ENCODE measurements around the gene RAB6A.
"Not testable (repeated sequence)": the region's sequence is repeated elsewhere in the genome, so short reads cannot be mapped to it uniquely, and the experiment has no call there.

Gene RAB6A

GRCh38 chr11:73766763-73767162 is 5.9 kb upstream of the RAB6A start:
- DNase-seq (ENCODE audit: low read depth in 2 of 2, low spot score in 1 of 2) = no peak

- DNase-seq (ENCODE audit: low read depth in 2 of 2, low spot score in 1 of 2) = no peak
Observed at GRCh38 chr11:73762732-73763131, 1.9 kb upstream of the RAB6A start.

GRCh38 chr11:73761403-73761945 is 600 bp upstream of the RAB6A start:
- DNase-seq (ENCODE audit: low read depth in 2 of 2, low spot score in 1 of 2) = no peak

- DNase-seq (ENCODE audit: low read depth in 2 of 2, low spot score in 1 of 2) = no peak
Observed at GRCh38 chr11:73760135-73760678, 667 bp downstream of the RAB6A start.

- DNase-seq (ENCODE audit: low read depth in 2 of 2, low spot score in 1 of 2) = no peak
Observed at GRCh38 chr11:73759610-73760134, 1.2 kb downstream of the RAB6A start.

- DNase-seq (ENCODE audit: low read depth in 2 of 2, low spot score in 1 of 2) = no peak
Observed at GRCh38 chr11:73758451-73758850, 2.4 kb downstream of the RAB6A start.

GRCh38 chr11:73757598-73757997 is 3.3 kb downstream of the RAB6A start:
- no peak for DNase-seq (ENCODE audit: low read depth in 2 of 2, low spot score in 1 of 2)

GRCh38 chr11:73755670-73756069 is 5.2 kb downstream of the RAB6A start:
- DNase-seq (ENCODE audit: low read depth in 2 of 2, low spot score in 1 of 2) = no peak

GRCh38 chr11:73753938-73754337 is 6.9 kb downstream of the RAB6A start:
- DNase-seq (ENCODE audit: low read depth in 2 of 2, low spot score in 1 of 2) = no peak

- no peak for DNase-seq (ENCODE audit: low read depth in 2 of 2, low spot score in 1 of 2)
Observed at GRCh38 chr11:73752903-73753302, 8.0 kb downstream of the RAB6A start.

GRCh38 chr11:73752216-73752867 is 8.5 kb downstream of the RAB6A start:
- DNase-seq (ENCODE audit: low read depth in 2 of 2, low spot score in 1 of 2) = no peak

GRCh38 chr11:73750862-73751261 is 10.0 kb downstream of the RAB6A start:
- DNase-seq (ENCODE audit: low read depth in 2 of 2, low spot score in 1 of 2) = not testable (repeated sequence)

GRCh38 chr11:73750228-73750627 is 10.6 kb downstream of the RAB6A start:
- no peak for DNase-seq (ENCODE audit: low read depth in 2 of 2, low spot score in 1 of 2)

GRCh38 chr11:73749118-73749517 is 11.8 kb downstream of the RAB6A start:
- no peak for DNase-seq (ENCODE audit: low read depth in 2 of 2, low spot score in 1 of 2)

GRCh38 chr11:73748300-73748699 is 12.6 kb downstream of the RAB6A start:
- no peak for DNase-seq (ENCODE audit: low read depth in 2 of 2, low spot score in 1 of 2)

- no peak for DNase-seq (ENCODE audit: low read depth in 2 of 2, low spot score in 1 of 2)
Observed at GRCh38 chr11:73747762-73748161, 13.1 kb downstream of the RAB6A start.

- DNase-seq (ENCODE audit: low read depth in 2 of 2, low spot score in 1 of 2) = no peak
Observed at GRCh38 chr11:73746701-73747100, 14.2 kb downstream of the RAB6A start.

- no peak for DNase-seq (ENCODE audit: low read depth in 2 of 2, low spot score in 1 of 2)
Observed at GRCh38 chr11:73743045-73743444, 17.8 kb downstream of the RAB6A start.

- not testable (repeated sequence) for DNase-seq (ENCODE audit: low read depth in 2 of 2, low spot score in 1 of 2)
Observed at GRCh38 chr11:73735959-73736358, 24.9 kb downstream of the RAB6A start.

GRCh38 chr11:73734993-73735392 is 25.9 kb downstream of the RAB6A start:
- DNase-seq (ENCODE audit: low read depth in 2 of 2, low spot score in 1 of 2) = no peak

GRCh38 chr11:73734011-73734410 is 26.9 kb downstream of the RAB6A start:
- not testable (repeated sequence) for DNase-seq (ENCODE audit: low read depth in 2 of 2, low spot score in 1 of 2)

GRCh38 chr11:73732936-73733335 is 27.9 kb downstream of the RAB6A start:
- not testable (repeated sequence) for DNase-seq (ENCODE audit: low read depth in 2 of 2, low spot score in 1 of 2)

Measured in stimulated activated CD8-positive, alpha-beta memory T cell treated with anti-CD3 and anti-CD28 coated beads, Interleukin-4, amount 100 ng/mL, for 1 hour (primary cell).